Measurements from ENCODE around the gene L3MBTL4.

- TF ChIP-seq ATF3 (CRISPR knock-in tag; conservative IDR thresholded peaks at IDR 0.05) (no peak), CTCF (IDR thresholded peaks at IDR 0.05) (no peak), E2F4 (CRISPR knock-in tag; IDR thresholded peaks at IDR 0.05; ENCODE audit: borderline replicate concordance, low read depth) (no peak)
Observed at GRCh38 chr18:5993938-5994337, 420.8 kb downstream of the L3MBTL4 start.

Measured in WTC11 (cell line).